Ecto neural progenitor cell (in vitro differentiated cells): ENCODE data around the gene KDM4E.
"Not testable (repeated sequence)": the region's sequence is repeated elsewhere in the genome, so short reads cannot be mapped to it uniquely, and the experiment has no call there.

Experiments
- DNase-seq: peaks from one replicate; pipeline ENCODE4 v3.0.0-alpha.2; 2018; ENCODE audit warnings: low spot score

Gene KDM4E

GRCh38 chr11:95024958-95025357, at the start of gene KDM4E:
KDM4E (plus strand) TSS chr11:95025258; CDS start chr11:95025558, 300 bp downstream.
- DNase-seq, result no peak

DNA sequence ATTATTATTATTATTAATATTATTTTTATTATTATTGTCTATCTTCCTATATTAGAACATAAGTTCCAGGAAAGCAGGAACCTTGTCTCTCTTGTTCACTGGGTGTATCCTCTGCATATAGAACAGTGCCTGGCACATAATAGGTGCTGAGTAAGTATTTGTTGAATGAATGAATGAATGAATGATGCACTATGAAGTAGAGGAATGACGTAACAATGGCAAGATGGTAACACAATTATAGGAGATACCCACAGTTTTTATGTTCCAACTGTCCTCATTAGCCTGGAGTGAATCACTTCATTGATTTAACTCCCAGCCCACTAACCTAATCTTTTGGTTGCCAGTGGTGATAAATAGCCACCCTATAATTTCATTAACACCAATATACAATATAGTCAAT, 49.5 kb upstream of the KDM4E start:
- no peak for DNase-seq

- no peak for DNase-seq
These were observed 37.7 kb upstream of the KDM4E start for GRCh38 chr11:94987378-94987777.

DNA sequence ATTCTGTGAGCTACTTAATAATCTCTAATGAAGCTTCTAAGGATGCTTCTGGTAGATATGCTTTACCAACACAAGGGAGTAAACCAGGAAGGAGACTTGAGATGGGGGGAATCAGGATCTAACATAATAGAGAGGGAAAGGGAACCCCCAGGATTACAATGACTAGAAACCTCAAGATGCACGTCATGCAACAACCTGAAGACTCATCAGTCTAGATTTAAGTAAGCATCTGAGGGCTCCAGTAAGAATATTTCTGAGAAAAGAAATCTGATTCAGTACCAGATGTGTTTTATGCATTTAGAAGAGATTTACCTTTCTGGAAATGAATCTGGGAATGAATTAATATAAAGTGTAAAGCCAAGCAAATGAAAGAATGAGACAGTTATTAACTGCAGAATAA, 36.3 kb upstream of the KDM4E start:
- DNase-seq, result no peak

DNA sequence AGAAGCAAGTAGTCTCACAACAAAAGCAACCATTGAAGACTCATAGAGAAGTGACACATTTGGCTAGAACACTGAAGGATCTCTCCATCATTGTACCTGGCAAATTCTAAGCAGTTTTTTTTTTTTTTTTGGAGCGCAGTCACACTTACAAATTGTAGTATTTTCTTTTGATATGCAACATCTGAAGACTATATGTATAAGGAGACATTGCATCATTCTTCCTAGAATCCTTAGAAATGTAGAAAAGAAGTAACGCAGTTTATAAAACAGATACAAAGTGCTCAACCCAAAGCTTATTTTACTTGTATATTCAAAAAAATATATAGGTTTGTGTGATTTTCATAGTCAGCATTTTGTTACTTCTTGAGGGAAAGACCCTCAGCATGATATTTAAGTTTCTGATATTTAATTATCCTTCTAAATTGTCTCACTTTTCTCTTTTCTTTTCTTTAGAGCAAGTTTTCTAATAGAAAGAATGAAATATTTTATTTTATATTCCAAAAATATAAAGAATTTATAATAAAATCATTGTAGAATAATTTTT, 31.6 kb upstream of the KDM4E start:
- no peak for DNase-seq

DNA sequence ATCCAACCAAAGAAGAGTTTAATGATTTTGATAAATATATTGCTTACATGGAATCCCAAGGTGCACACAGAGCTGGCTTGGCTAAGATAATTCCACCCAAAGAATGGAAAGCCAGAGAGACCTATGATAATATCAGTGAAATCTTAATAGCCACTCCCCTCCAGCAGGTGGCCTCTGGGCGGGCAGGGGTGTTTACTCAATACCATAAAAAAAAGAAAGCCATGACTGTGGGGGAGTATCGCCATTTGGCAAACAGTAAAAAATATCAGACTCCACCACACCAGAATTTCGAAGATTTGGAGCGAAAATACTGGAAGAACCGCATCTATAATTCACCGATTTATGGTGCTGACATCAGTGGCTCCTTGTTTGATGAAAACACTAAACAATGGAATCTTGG, 27.6 kb upstream of the KDM4E start:
- no peak for DNase-seq

GRCh38 chr11:94998285-94998684, 26.8 kb upstream of the KDM4E start:
- DNase-seq, result no peak

GRCh38 chr11:95003716-95004115, 21.3 kb upstream of the KDM4E start:
- no peak for DNase-seq

GRCh38 chr11:95005642-95006041, 19.4 kb upstream of the KDM4E start:
- DNase-seq, result no peak

GRCh38 chr11:95011376-95011775, 13.7 kb upstream of the KDM4E start:
- DNase-seq, result no peak

- DNase-seq, result no peak
These were observed 10.8 kb upstream of the KDM4E start for GRCh38 chr11:95014184-95014821.

GRCh38 chr11:95016139-95016538, 8.9 kb upstream of the KDM4E start:
- DNase-seq, result no peak

DNA sequence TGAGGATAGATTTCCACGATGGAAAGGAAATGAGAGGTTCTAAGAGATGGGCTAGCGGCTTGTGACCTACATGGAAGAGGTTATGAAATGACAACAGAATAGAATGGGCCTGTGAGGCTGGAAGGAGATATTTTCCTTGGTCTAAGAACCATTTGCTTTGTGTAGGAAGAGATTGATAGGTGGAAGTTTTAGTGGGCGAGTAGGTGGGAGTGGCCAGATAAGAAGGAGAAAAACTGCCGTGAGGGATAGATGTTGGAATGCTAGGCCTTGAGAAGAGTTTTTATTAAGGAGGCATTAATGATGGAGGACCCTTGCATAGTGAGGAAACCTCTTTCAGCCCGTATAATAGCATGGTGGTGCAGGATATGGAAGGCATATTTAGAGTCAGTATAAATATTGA, 3.6 kb upstream of the KDM4E start:
- not testable (repeated sequence) for DNase-seq

- not testable (repeated sequence) for DNase-seq
These were observed 536 bp downstream of the KDM4E start for GRCh38 chr11:95025594-95025993.

GRCh38 chr11:95028357-95028756, 3.3 kb downstream of the KDM4E start:
- DNase-seq, result no peak

DNA sequence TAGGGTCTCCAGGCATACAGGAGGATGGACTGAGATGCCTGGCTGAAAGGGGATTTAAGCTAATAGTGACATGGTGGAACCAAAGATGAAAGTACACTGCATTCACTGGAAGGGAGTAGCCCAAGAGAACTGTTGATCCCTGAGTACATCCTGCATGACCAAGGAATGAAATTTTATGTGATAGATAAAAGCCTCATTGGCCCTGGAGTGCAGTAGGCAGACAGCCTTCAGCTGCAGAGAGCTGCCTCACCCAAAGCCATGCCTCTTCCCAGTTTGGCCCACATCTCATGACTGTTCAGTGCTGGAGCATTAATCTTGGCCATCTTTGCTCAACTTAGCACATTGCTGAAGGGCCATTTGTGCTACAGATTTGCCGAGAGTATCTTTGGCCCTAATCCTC, 8.0 kb downstream of the KDM4E start:
- no peak for DNase-seq

GRCh38 chr11:95035316-95035715, 10.3 kb downstream of the KDM4E start:
- DNase-seq, result no peak

DNA sequence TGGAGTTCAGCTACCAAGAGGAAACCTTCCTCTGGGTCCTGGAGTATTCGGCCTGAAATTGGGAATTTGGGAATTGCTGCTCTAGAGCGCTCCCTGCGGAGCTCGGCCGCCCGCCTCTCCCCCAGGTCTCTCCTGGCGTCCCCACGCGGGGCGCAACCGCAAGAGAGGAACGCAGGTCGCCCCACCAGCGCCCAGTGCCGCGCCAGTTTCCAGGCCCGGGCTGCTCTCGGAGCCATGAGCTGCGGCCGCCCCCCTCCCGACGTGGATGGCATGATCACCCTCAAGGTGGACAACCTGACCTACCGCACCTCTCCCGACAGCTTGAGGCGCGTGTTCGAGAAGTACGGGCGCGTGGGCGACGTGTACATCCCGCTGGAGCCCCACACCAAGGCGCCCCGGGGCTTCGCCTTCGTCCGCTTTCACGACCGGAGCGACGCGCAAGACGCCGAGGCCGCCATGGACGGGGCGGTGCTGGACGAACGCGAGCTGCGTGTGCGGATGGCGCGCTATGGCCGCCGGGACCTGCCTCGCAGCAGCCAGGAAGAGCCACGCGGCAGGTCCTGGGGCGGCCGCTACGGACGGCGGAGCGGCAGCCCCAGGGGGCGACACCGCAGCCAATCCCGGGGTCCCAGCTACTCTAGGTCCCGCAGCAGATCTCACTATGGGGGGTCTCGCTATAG, 12.4 kb downstream of the KDM4E start:
- not testable (repeated sequence) for DNase-seq

DNA sequence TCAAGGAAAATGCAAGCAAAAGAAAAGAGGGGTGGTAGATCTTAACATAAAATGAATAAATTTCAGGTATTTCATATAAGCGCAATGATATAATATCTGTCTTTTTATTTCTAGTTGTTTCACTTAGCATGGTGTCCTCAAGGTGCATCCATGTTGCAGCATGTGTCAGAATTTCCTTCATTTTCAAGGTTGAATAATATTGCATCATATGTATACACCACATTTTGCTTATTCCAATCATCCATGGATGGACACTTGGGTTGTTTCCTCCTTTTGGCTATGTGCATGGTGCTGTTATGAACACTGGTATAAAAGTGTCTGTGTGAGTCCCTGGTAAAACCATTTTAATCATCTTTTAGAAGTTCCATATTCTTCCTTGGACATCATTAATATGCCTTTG, 17.2 kb downstream of the KDM4E start:
- DNase-seq, result no peak

- DNase-seq, result no peak
These were observed 17.8 kb downstream of the KDM4E start for GRCh38 chr11:95042906-95043305.

DNA sequence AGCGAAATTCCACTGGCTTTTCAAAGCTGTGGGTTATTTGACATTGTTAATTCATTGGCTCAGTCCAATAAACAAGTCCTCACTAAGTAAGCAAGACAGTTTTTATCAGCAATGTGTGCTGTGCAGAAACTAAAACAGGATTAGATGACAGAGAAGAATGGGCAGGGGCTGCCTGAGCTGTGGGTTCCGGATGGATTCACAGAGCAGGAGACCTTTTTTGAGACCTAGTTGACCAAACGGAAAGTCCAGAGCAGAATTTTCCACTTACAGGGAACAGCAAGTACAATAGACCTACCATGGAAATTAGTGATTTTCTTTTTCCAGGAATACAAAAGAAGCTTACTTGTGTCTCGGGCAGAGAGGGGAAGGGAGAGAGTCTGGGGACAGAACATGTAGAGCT, 19.0 kb downstream of the KDM4E start:
- no peak for DNase-seq

GRCh38 chr11:95045812-95046211, 20.8 kb downstream of the KDM4E start:
- no peak for DNase-seq

- DNase-seq, result not testable (repeated sequence)
These were observed 24.1 kb downstream of the KDM4E start, which contains the start of gene KDM4F for GRCh38 chr11:95049122-95049521. KDM4F (plus strand) TSS chr11:95049422.
